HFFc6 (cell line): ENCODE measurements around the gene PREX1. TPM values are rescaled to one million over a fixed set of nuclear protein-coding genes. Genes with fewer than 3 reads are reported as not detected.

Experiments used
- DNase-seq: peaks from one replicate; pipeline ENCODE4 v3.0.0-alpha.2; 2018
- H3K27ac Mint-ChIP-seq: 2 replicates; pipeline ENCODE4 v1.8.0; 2020; ENCODE audit warnings: mild to moderate bottlenecking, mixed read lengths
- H3K27me3 Mint-ChIP-seq: 2 replicates; pipeline ENCODE4 v1.8.0; 2021; ENCODE audit warnings: mild to moderate bottlenecking, moderate library complexity, mixed read lengths; ENCODE audit not compliant: insufficient read depth
- H3K36me3 Mint-ChIP-seq: 2 replicates; pipeline ENCODE4 v1.8.0; 2021; ENCODE audit warnings: low read depth, mixed read lengths
- H3K4me1 Mint-ChIP-seq: 2 replicates; pipeline ENCODE4 v1.8.0; 2020; ENCODE audit warnings: low read depth, mixed read lengths
- H3K4me3 Mint-ChIP-seq: 2 replicates; pipeline ENCODE4 v1.8.0; 2020; ENCODE audit warnings: mild to moderate bottlenecking, moderate library complexity, mixed read lengths
- H3K9me3 Mint-ChIP-seq: 2 replicates; pipeline ENCODE4 v1.8.0; 2020; ENCODE audit warnings: mild to moderate bottlenecking, mixed read lengths
- total RNA-seq, 6 experiments: library from RNA; stranded (reverse); fragmentation: NEBNext Ultra II Directional; extraction: Animal tissue kit (Norgen Biotek cat#: 25700); gene quantifications; 2 replicates in 1 of 6; 3 replicates in 5 of 6; pipeline ENCODE4 v1.2.3, GENCODE V29; 2021
- TF ChIP-seq, protein P1 (sequence below): fragments of 200-600 bp; sonication (generic); IDR thresholded peaks from 2 replicates; pipeline ENCODE4 v1.5.0; 2021; ENCODE audit warnings: antibody characterized with exemption, mild to moderate bottlenecking

Gene PREX1
- total RNA-seq, 6 experiments from 2014 or later = 1.8 to 4.1 (median 2.8) TPM

- H3K27me3 Mint-ChIP-seq = peaks cover 28% of the 10 kb centered on the region
- no peak overlapping the region for H3K4me3 Mint-ChIP-seq
- no peaks in the 10 kb centered on the region for H3K4me1 Mint-ChIP-seq
- DNase-seq = no peak
- TF ChIP-seq, protein P1, sequence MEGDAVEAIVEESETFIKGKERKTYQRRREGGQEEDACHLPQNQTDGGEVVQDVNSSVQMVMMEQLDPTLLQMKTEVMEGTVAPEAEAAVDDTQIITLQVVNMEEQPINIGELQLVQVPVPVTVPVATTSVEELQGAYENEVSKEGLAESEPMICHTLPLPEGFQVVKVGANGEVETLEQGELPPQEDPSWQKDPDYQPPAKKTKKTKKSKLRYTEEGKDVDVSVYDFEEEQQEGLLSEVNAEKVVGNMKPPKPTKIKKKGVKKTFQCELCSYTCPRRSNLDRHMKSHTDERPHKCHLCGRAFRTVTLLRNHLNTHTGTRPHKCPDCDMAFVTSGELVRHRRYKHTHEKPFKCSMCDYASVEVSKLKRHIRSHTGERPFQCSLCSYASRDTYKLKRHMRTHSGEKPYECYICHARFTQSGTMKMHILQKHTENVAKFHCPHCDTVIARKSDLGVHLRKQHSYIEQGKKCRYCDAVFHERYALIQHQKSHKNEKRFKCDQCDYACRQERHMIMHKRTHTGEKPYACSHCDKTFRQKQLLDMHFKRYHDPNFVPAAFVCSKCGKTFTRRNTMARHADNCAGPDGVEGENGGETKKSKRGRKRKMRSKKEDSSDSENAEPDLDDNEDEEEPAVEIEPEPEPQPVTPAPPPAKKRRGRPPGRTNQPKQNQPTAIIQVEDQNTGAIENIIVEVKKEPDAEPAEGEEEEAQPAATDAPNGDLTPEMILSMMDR = no peak
- no peaks in the 10 kb centered on the region for H3K36me3 Mint-ChIP-seq
- no peak overlapping the region for H3K27ac Mint-ChIP-seq
- no peaks in the 10 kb centered on the region for H3K9me3 Mint-ChIP-seq
These were observed 220.8 kb downstream of the PREX1 start for GRCh38 chr20:48606841-48607543.

- Mint-ChIP-seq H3K4me3 (no peak overlapping the region), H3K36me3 (no peaks in the 10 kb centered on the region), H3K27ac (no peak overlapping the region), H3K4me1 (no peaks in the 10 kb centered on the region), H3K27me3 (peaks cover 34% of the 10 kb centered on the region), H3K9me3 (no peaks in the 10 kb centered on the region)
- no peak for DNase-seq
- TF ChIP-seq, protein P1 = no peak
These were observed 221.5 kb downstream of the PREX1 start for GRCh38 chr20:48606172-48606840.

DNA sequence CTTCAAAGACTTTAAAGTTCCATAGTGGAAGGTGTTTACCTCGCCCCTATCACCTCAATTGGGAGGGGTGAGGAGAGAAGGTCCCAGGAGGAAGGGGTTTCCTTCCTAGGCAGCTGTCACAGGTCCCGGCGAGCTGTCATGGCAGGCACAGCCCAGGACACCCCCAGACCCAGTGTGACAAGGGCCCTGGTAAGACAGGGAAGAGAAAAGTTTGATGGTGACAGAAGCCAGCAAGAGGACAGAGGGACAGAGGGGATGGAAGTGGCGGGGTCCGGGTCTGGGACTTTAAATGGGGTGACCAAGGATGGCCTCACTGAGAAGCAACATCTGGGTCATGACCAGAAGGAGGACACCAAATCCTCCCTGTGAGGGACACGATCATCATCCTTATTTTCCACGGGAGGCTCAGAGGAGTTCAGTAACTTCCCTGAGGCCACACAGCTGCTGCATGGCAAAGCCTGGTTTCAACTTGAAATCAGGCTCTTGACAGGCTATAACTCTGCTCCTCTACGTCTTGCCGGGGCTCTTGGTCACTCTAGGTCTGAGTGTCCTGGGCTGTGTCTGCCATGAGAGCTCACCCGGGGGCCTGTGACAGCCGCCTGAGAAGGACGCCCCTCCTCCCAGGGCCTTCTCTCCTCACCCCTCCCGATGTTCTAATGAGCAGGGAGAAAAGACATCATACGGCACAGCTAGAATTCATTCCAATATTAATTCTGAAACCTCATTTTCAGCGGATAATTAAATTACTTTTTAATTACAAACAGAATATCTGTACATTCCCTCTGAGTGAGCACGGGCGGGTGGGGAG lies 222.2 kb downstream of the PREX1 start:
- Mint-ChIP-seq H3K4me3 (no peak overlapping the region), H3K9me3 (no peaks in the 10 kb centered on the region), H3K27me3 (peaks cover 30% of the 10 kb centered on the region), H3K36me3 (no peaks in the 10 kb centered on the region), H3K4me1 (no peaks in the 10 kb centered on the region), H3K27ac (no peak overlapping the region)
- DNase-seq = no peak
- TF ChIP-seq, protein P1 = no peak

DNA sequence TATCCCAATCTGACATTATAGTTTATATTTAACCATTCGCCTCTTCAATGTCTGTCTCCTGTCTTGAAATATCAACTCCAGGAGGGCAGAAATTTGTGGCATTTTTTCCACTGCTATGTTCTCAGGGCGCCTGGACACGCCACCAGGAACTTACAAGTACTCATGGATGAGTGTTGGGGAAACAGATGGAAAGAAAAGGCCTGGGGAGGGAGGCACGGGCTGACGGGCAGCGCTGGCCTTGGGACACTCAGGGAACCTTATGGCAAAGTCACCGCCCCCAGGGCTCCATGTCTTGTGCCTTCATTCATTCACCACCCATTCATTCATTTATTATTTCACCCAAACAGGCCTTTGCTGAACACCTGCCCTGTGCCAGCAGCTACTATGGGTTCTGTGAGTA lies 222.9 kb downstream of the PREX1 start:
- no peak overlapping the region for H3K4me3 Mint-ChIP-seq
- DNase-seq = no peak
- H3K27ac Mint-ChIP-seq = no peak overlapping the region
- H3K27me3 Mint-ChIP-seq = peaks cover 27% of the 10 kb centered on the region
- H3K4me1 Mint-ChIP-seq = no peaks in the 10 kb centered on the region
- H3K9me3 Mint-ChIP-seq = no peaks in the 10 kb centered on the region
- TF ChIP-seq, protein P1 = no peak
- no peaks in the 10 kb centered on the region for H3K36me3 Mint-ChIP-seq

GRCh38 chr20:48604426-48604825 lies 223.4 kb downstream of the PREX1 start:
- Mint-ChIP-seq H3K4me1 (no peaks in the 10 kb centered on the region), H3K27me3 (peaks cover 27% of the 10 kb centered on the region), H3K27ac (no peak overlapping the region), H3K4me3 (no peak overlapping the region), H3K9me3 (no peaks in the 10 kb centered on the region), H3K36me3 (no peaks in the 10 kb centered on the region)
- no peak for DNase-seq
- TF ChIP-seq, protein P1 = no peak
